Common myeloid progenitor, CD34-positive (primary cell): Measurements from ENCODE around the gene ABI1.

ENCODE experiments used
- CTCF ChIA-PET: fragments of 350-600 bp; sonication (Branson Sonifier 250); formaldehyde crosslinking; loops from one replicate; lab custom pipeline; 2021; ENCODE audit warnings: antibody characterized with exemption; lab: Charles Lee
- POLR2A ChIA-PET: fragments of 350-600 bp; sonication (Branson Sonifier 250); formaldehyde crosslinking; loops from one replicate; lab custom pipeline; 2021; ENCODE audit warnings: antibody characterized with exemption; lab: Charles Lee
- DNase-seq, 3 donors: peaks; one replicate each; pipeline versions ENCODE4 v3.0.0 to v3.0.0-alpha.2; 2013
- H3K27ac ChIP-seq, 2 experiments: 1 replicate in 1 of 2; 2 replicates in 1 of 2; pipeline ENCODE4 v1.7.0; 2013; ENCODE audit warnings: inconsistent platforms in 2 of 2, low read length in 2 of 2, mild to moderate bottlenecking in 2 of 2, low read depth in 1 of 2, moderate library complexity in 1 of 2; ENCODE audit not compliant: severe bottlenecking in 2 of 2, insufficient read depth in 1 of 2, poor library complexity in 1 of 2
- H3K27me3 ChIP-seq, 5 experiments: replicated peaks in 2 of 5; 1 replicate in 3 of 5; 2 replicates in 2 of 5; pipeline versions ENCODE4 v1.6.1 to v1.7.0; 2013; ENCODE audit warnings: low read length in 4 of 5, mild to moderate bottlenecking in 2 of 5, moderate library complexity in 2 of 5, inconsistent platforms in 1 of 5; ENCODE audit not compliant: insufficient read depth in 5 of 5, control insufficient read depth in 4 of 5
- H3K36me3 ChIP-seq, 4 experiments: 1 replicate in 2 of 4; 2 replicates in 2 of 4; pipeline versions ENCODE4 v1.6.1 to v1.7.0; 2013; ENCODE audit warnings: low read length in 3 of 4, control low read depth in 1 of 4, mild to moderate bottlenecking in 1 of 4; ENCODE audit not compliant: control insufficient read depth in 4 of 4, insufficient read depth in 4 of 4
- H3K4me1 ChIP-seq, 4 experiments: 1 replicate in 3 of 4; 2 replicates in 1 of 4; pipeline versions ENCODE4 v1.6.1 to v1.7.1; 2013; ENCODE audit warnings: low read length in 3 of 4, mild to moderate bottlenecking in 3 of 4, control low read depth in 1 of 4, inconsistent platforms in 1 of 4, moderate library complexity in 1 of 4; ENCODE audit not compliant: control insufficient read depth in 4 of 4, insufficient read depth in 4 of 4; ENCODE audit errors: control extremely low read depth in 1 of 4
- H3K4me3 ChIP-seq, 7 experiments: 1 replicate in 4 of 7; 2 replicates in 3 of 7; pipeline versions ENCODE4 v1.5.1 to v1.7.0; 2013; ENCODE audit warnings: mild to moderate bottlenecking in 7 of 7, low read length in 6 of 7, moderate library complexity in 6 of 7, inconsistent platforms in 2 of 7, low read depth in 2 of 7, control low read depth in 1 of 7; ENCODE audit not compliant: insufficient read depth in 4 of 7, control insufficient read depth in 1 of 7; ENCODE audit errors: extremely low read depth in 1 of 7
- H3K9me3 ChIP-seq, 5 experiments: 1 replicate in 4 of 5; 2 replicates in 1 of 5; pipeline versions ENCODE4 v1.6.1 to v1.7.1; 2013; ENCODE audit warnings: low read length in 4 of 5, mild to moderate bottlenecking in 2 of 5, inconsistent platforms in 1 of 5, low read depth in 1 of 5, moderate library complexity in 1 of 5; ENCODE audit not compliant: control insufficient read depth in 4 of 5, insufficient read depth in 2 of 5; ENCODE audit errors: control extremely low read depth in 1 of 5
- whole genome bisulfite sequencing: methylation state at CpG from one replicate; pipeline ENCODE4 v1.1.5; 2013; ENCODE audit not compliant: insufficient coverage; 5-methylcytosine and 5-hydroxymethylcytosine counted together

The ABI1 gene

DNA sequence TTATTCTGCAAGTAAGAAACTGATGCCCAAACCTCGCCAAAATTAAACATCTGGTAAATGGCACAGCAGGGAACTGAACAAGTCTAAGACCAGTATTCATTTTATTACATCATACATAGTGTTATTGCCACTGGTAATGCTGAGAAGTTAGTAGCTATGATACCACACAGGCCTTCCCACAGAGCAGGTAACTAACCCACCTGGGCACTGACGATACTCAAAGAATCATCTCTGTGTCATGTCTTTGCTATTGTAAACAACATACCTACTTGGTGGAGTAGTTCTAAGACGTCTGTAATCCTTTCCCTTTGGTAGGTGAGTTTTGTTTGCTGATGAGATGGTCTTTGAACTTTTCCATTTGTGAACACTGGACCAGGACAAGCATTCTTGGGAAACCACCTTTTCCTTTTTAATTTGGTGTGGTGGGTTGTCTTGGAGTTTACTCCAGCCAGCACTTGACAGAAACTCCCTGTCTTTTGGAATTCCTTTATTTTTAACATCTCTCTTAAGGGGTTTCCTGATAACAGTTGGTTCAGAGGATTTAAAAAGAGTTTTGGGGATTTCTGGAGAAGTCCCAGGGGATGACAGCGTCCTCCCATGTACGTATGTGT lies 122.4 kb downstream of the ABI1 start:
- H3K4me1 ChIP-seq: peaks cover 0 to 5% (median 0%) of the 10 kb centered on the region in 4 experiments
- WGBS: no CpG with 5 or more reads among the region's 5 CpGs
- no peak overlapping the region for H3K27ac ChIP-seq
- no peaks in the 10 kb centered on the region for H3K9me3 ChIP-seq
- H3K36me3 ChIP-seq: peaks cover 6 to 82% (median 29%) of the 10 kb centered on the region in 4 experiments
- no peak for DNase-seq
- POLR2A ChIA-PET: interaction anchor here (0.5 kb wide), 1 partner anchor 39 kb away, joined by 3 read pairs; no protein-coding TSS in a partner anchor
- no peak overlapping the region for H3K4me3 ChIP-seq
- no peaks in the 10 kb centered on the region for H3K27me3 ChIP-seq
- CTCF ChIA-PET: interaction anchor here (1.1 kb wide), 1 partner anchor 13 kb away, joined by 3 read pairs; no protein-coding TSS in a partner anchor

- Histone ChIP-seq H3K27ac (no peak overlapping the region), H3K36me3 (peaks cover 6 to 79% (median 29%) of the 10 kb centered on the region in 4 experiments), H3K27me3 (no peaks in the 10 kb centered on the region), H3K9me3 (no peaks in the 10 kb centered on the region), H3K4me1 (peaks cover 0 to 5% (median 0%) of the 10 kb centered on the region in 4 experiments), H3K4me3 (no peak overlapping the region)
- ChIA-PET POLR2A (no interaction called here), CTCF (no interaction called here)
- DNase-seq: peak in 2 of 3 donors; percentile 43 to 50
- WGBS: no CpG with 5 or more reads among the region's 1 CpG
Observed at GRCh38 chr10:26737730-26738129, 123.0 kb downstream of the ABI1 start.

DNA sequence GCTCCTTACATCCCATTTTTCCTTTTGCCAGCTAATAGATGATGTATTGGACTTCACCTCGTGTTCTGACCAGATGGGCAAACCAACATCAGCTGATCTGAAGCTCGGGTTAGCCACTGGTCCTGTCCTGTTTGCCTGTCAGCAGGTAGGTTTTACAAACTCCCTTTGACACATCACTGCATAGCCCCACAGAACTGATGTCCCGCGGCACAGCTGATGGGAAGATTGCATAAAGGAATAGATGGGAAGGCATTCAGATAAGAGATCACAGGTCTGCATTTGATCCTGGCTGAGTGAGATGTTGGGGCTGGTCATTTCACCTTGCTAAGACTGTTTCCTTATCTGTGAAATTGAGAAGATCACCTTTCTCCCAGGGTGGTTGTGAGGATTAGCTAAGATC lies 125.3 kb downstream of the ABI1 start:
- POLR2A ChIA-PET: no interaction called here
- CTCF ChIA-PET: interaction anchor here (1.3 to 2.6 kb wide), 3 partner anchors 9 to 146 kb away, joined by 6 to 21 read pairs (median 10); no protein-coding TSS in a partner anchor
- DNase-seq: no peak
- H3K36me3 ChIP-seq: peaks cover 12 to 77% (median 29%) of the 10 kb centered on the region in 4 experiments
- no peaks in the 10 kb centered on the region for H3K9me3 ChIP-seq
- H3K27me3 ChIP-seq: no peaks in the 10 kb centered on the region
- peaks cover 0 to 5% (median 0%) of the 10 kb centered on the region in 4 experiments for H3K4me1 ChIP-seq
- no CpG with 5 or more reads among the region's 4 CpGs for WGBS
- no peak overlapping the region for H3K4me3 ChIP-seq
- no peak overlapping the region for H3K27ac ChIP-seq

DNA sequence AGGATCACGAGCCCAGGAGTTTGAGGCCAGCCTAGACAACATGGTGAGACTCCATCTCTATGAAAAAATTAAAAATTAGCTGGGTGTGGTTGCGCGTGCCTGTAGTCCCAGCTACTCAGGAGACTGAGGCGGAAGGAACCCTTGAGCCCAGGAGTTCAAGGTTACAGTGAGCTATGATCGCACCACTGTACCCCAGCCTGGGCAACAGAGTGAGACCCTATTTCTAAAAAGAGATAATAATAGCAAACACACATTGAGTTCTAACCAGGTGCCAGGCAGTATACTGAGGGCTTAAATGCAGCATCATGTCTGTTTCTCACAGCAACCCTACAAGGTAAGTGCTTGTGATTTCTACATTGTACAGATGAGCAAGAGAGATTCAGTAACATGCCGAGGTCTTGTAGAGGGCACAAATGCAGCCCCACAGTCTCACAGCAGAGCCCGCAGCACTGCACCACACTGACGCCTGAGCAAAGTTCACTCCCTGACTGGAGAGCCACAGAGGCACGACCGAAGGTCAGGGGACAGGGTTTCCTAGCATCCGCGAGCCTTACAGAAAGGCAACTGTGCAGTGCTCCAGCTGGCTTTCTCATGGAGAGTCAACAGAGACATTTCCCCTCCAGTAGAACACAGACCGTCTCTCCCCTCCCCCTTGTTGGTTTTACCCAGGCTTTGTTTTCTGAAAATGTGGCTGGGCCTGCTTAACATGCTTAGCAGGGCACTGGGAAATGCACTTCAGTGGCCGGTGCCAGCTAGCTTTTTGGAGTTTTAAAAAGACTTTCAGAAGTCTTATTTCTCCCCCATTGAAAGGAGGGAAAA lies 126.8 kb downstream of the ABI1 start:
- Histone ChIP-seq H3K27me3 (no peaks in the 10 kb centered on the region), H3K27ac (no peak overlapping the region), H3K4me1 (peaks cover 0 to 5% (median 0%) of the 10 kb centered on the region in 4 experiments), H3K9me3 (no peaks in the 10 kb centered on the region), H3K36me3 (peaks cover 12 to 73% (median 29%) of the 10 kb centered on the region in 4 experiments), H3K4me3 (no peak overlapping the region)
- DNase-seq: no peak
- ChIA-PET POLR2A (no interaction called here), CTCF (interaction anchor here (0.6 to 2.6 kb wide), 3 partner anchors 8 to 150 kb away, joined by 3 to 21 read pairs (median 3); no protein-coding TSS in a partner anchor)
- 96% methylated on average over 12 of the region's 14 CpGs for WGBS

GRCh38 chr10:26730552-26730951 lies 130.2 kb downstream of the ABI1 start:
- Histone ChIP-seq H3K9me3 (no peaks in the 10 kb centered on the region), H3K4me3 (no peak overlapping the region), H3K36me3 (peaks cover 12 to 58% (median 23%) of the 10 kb centered on the region in 4 experiments), H3K27me3 (no peaks in the 10 kb centered on the region), H3K4me1 (no peaks in the 10 kb centered on the region), H3K27ac (no peak overlapping the region)
- 95% methylated on average over 2 of the region's 2 CpGs for WGBS
- ChIA-PET CTCF (interaction anchor here (1.3 to 10.6 kb wide), 4 partner anchors 11 to 149 kb away, joined by 3 to 189 read pairs (median 4); no protein-coding TSS in a partner anchor), POLR2A (no interaction called here)
- no peak for DNase-seq

GRCh38 chr10:26729395-26729794 lies 131.4 kb downstream of the ABI1 start:
- POLR2A ChIA-PET: no interaction called here
- Histone ChIP-seq H3K9me3 (no peaks in the 10 kb centered on the region), H3K27ac (no peak overlapping the region), H3K4me3 (no peak overlapping the region), H3K27me3 (no peaks in the 10 kb centered on the region), H3K36me3 (peaks cover 13 to 56% (median 22%) of the 10 kb centered on the region in 4 experiments), H3K4me1 (no peaks in the 10 kb centered on the region)
- CTCF ChIA-PET: interaction anchor here (0.5 to 10.6 kb wide), 3 partner anchors 76 to 150 kb away, joined by 3 to 189 read pairs (median 3); no protein-coding TSS in a partner anchor
- WGBS: 90% methylated on average over 1 of the region's 4 CpGs
- no peak for DNase-seq
